HG03139 (cell line): ENCODE results near the gene ERAP2.
"Not testable (repeated sequence)": the region's sequence is repeated elsewhere in the genome, so short reads cannot be mapped to it uniquely, and the experiment has no call there.

Experiments used
- ATAC-seq: cut with Tn5 transposase; IDR thresholded peaks from one replicate; pipeline ENCODE4 v1.9.1; 2021; ENCODE audit not compliant: unreplicated experiment

Gene ERAP2, protein sequence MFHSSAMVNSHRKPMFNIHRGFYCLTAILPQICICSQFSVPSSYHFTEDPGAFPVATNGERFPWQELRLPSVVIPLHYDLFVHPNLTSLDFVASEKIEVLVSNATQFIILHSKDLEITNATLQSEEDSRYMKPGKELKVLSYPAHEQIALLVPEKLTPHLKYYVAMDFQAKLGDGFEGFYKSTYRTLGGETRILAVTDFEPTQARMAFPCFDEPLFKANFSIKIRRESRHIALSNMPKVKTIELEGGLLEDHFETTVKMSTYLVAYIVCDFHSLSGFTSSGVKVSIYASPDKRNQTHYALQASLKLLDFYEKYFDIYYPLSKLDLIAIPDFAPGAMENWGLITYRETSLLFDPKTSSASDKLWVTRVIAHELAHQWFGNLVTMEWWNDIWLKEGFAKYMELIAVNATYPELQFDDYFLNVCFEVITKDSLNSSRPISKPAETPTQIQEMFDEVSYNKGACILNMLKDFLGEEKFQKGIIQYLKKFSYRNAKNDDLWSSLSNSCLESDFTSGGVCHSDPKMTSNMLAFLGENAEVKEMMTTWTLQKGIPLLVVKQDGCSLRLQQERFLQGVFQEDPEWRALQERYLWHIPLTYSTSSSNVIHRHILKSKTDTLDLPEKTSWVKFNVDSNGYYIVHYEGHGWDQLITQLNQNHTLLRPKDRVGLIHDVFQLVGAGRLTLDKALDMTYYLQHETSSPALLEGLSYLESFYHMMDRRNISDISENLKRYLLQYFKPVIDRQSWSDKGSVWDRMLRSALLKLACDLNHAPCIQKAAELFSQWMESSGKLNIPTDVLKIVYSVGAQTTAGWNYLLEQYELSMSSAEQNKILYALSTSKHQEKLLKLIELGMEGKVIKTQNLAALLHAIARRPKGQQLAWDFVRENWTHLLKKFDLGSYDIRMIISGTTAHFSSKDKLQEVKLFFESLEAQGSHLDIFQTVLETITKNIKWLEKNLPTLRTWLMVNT

DNA sequence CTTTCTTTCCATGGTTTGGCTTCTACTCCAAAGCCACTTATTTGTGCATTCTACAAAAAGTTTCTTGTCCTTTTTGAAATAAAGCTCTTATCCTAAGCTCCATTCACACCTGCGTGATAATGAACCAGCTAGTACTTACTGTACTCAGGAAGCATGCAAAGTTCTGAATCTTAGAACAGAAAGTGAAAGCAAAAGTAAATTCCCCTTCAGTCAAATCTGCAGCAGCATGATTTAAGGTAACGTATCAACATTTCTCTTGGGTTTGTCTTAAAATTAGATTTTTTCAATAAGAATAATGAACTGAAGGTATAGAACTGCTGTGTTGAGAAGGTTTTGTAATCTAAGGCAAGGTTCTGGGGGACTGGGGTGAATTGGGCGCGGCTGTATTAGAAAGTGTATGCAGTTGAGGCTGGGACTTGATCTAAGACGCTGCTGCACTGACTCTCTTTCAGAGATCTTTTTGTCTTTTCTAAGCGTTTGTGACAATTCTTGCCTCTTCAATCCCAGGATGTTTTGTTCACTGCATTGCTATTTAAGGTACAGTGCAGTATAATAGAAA, at the start of gene ERAP2:
Gene ERAP2 (plus strand): TSS at position 209 of the 559 bp plus-strand sequence. CDS start 3,186 bp downstream, outside the sequence.
- no peak for ATAC-seq

DNA sequence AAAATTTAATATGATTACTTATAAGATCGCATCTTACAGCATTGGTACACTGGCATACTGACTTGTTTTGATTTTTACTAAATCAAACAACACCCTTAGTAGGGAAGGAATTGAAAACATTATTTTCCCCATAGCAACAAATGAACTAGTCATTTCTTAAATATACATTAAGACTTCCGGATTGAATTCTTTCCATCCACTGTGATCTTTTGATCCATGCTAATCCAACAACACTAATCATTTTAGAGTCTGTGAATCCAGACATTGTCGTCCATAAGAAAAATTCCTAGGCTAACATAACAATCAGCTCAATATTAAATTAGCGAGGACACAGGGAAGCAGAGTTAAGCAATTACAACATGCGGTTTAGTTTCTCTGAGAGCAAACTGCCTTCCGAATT, 47.0 kb upstream of the ERAP2 start:
- no peak for ATAC-seq

DNA sequence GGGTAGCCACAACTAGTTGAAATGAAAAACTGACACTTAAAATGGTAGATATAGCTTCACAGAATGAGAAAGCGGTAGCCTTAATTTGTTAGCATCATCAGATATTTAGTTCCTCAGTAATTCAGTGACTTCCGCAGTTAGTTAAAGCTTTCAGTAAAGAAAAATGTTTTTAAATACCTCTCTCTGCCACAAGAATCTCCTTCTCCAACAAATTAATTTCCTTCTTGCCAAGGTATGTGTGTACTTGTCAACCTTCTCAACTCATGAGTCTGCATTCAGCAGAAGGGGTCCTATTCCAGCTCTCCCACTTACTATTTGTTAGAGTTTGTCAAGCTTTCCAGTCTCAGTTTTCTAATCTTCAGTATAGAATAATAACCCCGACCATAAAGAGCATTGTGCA, 42.3 kb upstream of the ERAP2 start:
- no peak for ATAC-seq

DNA sequence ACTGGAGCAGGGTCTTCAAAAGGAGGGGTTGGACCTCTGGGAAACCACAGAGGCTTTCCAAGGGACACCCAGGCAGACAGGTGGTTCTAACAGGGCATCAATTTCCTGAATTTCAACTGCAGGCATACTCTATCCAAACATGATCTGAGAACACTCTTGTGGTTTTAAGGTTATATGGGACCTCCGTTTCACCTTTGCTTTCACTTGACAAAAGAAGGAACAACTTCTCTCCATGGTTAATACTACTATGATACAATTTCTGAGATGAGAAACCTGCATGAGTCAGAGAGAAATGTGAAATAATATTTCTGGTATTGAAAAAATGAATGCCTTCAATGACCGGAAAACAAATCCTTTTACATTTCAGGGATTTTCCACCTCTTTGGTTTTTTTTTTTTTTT, 40.5 kb upstream of the ERAP2 start:
- no peak for ATAC-seq

- no peak for ATAC-seq
Measured at GRCh38 chr5:96836817-96837216, 39.5 kb upstream of the ERAP2 start.

GRCh38 chr5:96837303-96837702, 39.0 kb upstream of the ERAP2 start:
- ATAC-seq, result no peak

GRCh38 chr5:96838201-96839070, 37.9 kb upstream of the ERAP2 start:
- no peak for ATAC-seq

GRCh38 chr5:96839071-96839592, 37.2 kb upstream of the ERAP2 start:
- no peak for ATAC-seq

DNA sequence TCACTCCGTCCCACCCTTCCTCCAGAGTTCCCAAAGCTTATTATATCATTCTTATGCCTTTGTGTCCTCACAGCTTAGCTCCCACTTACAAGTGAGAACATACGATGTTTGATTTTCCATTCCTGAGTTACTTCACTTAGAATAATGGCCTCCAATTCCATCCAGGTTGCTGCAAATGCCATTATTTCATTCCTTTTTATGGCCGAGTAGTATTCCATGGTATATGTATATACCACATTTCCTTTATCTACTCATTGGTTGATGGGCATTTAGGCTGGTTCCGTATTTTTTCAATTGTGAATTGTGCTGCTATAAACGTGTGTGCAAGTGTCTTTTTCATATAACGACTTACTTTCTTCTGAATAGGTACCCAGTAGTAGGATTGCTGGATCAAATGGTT, 34.4 kb upstream of the ERAP2 start:
- not testable (repeated sequence) for ATAC-seq

DNA sequence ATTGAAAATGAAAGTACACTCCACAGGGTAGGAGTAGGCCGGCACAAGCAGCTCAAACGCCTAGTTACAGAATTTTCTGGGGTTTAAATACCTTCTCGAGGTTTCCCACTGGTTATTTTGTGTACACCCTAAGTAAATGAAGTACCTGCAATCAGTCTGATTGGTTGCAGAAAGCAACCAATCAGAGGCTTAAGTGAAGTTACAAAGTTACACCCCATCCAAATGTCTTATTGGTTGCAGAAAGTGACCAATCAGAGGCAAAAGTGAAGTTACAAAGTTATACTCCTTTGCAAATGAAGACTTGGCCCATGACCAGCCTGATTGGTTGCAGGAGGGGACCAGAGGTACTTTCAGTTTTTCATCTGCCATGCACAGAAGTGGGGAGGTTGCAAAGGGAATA, 33.2 kb upstream of the ERAP2 start:
- no peak for ATAC-seq

- no peak for ATAC-seq
Measured at GRCh38 chr5:96844481-96844990, 31.8 kb upstream of the ERAP2 start.

DNA sequence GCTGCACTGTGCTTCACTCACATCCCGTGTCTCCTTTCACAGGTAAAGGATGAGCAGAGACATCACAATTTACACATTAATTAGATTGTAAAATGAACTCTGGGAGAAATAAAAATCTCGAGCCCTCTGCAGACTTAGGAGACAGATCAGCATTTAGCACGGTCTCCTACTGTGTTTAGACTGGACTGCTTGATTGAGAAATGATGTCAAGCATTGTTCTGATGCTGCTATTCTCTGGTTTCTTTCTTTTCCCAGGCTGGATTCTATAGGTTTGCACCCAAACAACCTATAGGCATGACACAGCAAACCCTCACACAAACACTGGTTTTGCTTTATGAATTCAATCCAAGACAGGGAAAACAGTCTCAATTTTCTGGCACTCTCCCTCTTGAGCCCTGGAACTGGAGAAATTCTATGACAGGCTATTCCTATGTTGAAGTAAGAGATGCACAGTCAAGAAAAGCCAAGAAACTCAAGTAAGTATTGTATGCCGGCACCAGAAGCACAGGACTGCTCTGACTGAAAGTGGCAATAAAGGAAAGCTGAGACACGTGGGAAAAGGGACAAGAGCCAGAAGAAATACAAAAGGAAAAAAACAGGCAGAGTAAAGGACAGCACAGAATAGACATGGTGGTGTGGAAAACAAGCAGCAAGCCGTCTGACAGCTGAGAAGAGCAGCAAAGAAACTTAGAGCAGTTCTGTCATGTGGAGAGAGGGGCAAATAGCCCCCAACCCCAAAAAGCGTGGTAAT, 24.8 kb upstream of the ERAP2 start:
- ATAC-seq, result no peak

GRCh38 chr5:96852759-96853158, 23.5 kb upstream of the ERAP2 start:
- ATAC-seq, result no peak

GRCh38 chr5:96854067-96854466, 22.2 kb upstream of the ERAP2 start:
- ATAC-seq, result no peak

GRCh38 chr5:96855031-96855872, 21.0 kb upstream of the ERAP2 start:
- no peak for ATAC-seq

DNA sequence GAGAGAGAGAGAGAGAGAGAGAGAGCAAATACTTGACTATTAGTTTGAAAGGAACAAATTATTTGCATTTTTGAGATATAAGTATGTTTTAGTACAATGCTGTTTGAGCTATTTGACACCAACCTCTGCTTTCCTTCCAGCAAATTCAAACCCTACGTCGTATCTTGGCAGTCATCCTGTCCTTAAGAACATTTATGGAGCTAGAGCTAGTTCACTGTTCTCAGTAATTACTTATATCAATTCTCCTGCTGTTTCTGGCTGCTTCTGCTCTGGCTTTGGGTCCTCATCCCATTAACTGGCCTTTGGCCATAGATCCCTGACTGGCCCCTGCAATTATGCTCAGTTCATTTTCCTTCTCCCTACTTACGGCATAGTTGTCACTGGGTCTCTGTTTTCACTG, 19.9 kb upstream of the ERAP2 start:
- ATAC-seq, result no peak

- no peak for ATAC-seq
Measured at GRCh38 chr5:96857454-96857853, 18.8 kb upstream of the ERAP2 start.

- no peak for ATAC-seq
Measured at GRCh38 chr5:96857924-96858323, 18.4 kb upstream of the ERAP2 start.

- ATAC-seq, result no peak
Measured at GRCh38 chr5:96859375-96859774, 16.9 kb upstream of the ERAP2 start.
